Heart right ventricle (tissue), 16 donors: ENCODE measurements around the gene EVC2. TPM values are rescaled to one million over a fixed set of nuclear protein-coding genes. Genes with fewer than 3 reads are reported as not detected.

Source experiments
- ATAC-seq, 8 donors: fragments of 200-7000 bp; cut with Tn5 transposase; one replicate each; pipeline ENCODE4 v1.9.1; 2020; ENCODE audit warnings: mild to moderate bottlenecking in 8 of 8, moderate library complexity in 8 of 8, moderate number of reproducible peaks in 1 of 8
- DNase-seq, 2 donors: peaks; one replicate each; pipeline ENCODE4 v3.0.0-alpha.2; 2020
- H3K27ac ChIP-seq, 10 donors: fragments of 200-600 bp; sonication (generic) in 2 of 10; one replicate each; pipeline versions ENCODE4 v1.5.0 to v1.8.0; 2020 to 2022; ENCODE audit warnings: mild to moderate bottlenecking in 3 of 10
- H3K27me3 ChIP-seq, 7 donors: fragments of 200-600 bp; one replicate each; pipeline ENCODE4 v1.8.0; 2021 to 2022; ENCODE audit warnings: mild to moderate bottlenecking in 2 of 7
- H3K36me3 ChIP-seq, 9 donors: fragments of 200-600 bp; sonication (generic) in 1 of 9; one replicate each; pipeline versions ENCODE4 v1.5.0 to v1.8.0; 2020 to 2022; ENCODE audit warnings: mild to moderate bottlenecking in 2 of 9
- H3K4me1 ChIP-seq, 9 donors: fragments of 200-600 bp; sonication (generic) in 1 of 9; one replicate each; pipeline versions ENCODE4 v1.5.0 to v1.8.0; 2020 to 2022; ENCODE audit warnings: mild to moderate bottlenecking in 4 of 9
- H3K4me3 ChIP-seq, 10 donors: fragments of 200-600 bp; sonication (generic) in 2 of 10; one replicate each; pipeline versions ENCODE4 v1.5.0 to v1.8.0; 2020 to 2022; ENCODE audit warnings: mild to moderate bottlenecking in 7 of 10, moderate library complexity in 2 of 10
- H3K9me3 ChIP-seq, 11 donors: fragments of 200-600 bp in 10 of 11; sonication (generic) in 2 of 11; one replicate each; pipeline versions ENCODE4 v1.5.0 to v1.8.0; 2013 to 2022; ENCODE audit warnings: mild to moderate bottlenecking in 2 of 11, control low read depth in 1 of 11, moderate library complexity in 1 of 11
- WGBS, 2 donors: extraction: QIAGEN DNeasy Blood & Tissue Kit; methylation state at CpG; one replicate each; pipeline ENCODE4 v1.1.7; 2013; ENCODE audit warnings: inconsistent platforms in 1 of 2; 5-methylcytosine and 5-hydroxymethylcytosine counted together
- intact Hi-C, 10 donors: fragments of 100-400 bp; cut with DNase I; formaldehyde crosslinking; loops; one replicate each; pipeline versions ENCODE4 v1.11.1 to v1.14.2; 2022
- polyA plus RNA-seq, 2 donors: library from polyadenylated mRNA; stranded (reverse); fragments of 200-250 nt; gene quantifications; one replicate each; pipeline ENCODE4 v1.2.3, GENCODE V29; 2013
- total RNA-seq, 10 donors: library from RNA; stranded (reverse); fragmentation: NEBNext Ultra II Directional in 3 of 10; extraction: Animal tissue kit (Norgen Biotek cat#: 25700) in 3 of 10; gene quantifications; one replicate each; pipeline versions ENCODE4 v1.2.1 to v1.2.4, GENCODE V29; 2021 to 2023
- TF ChIP-seq, protein P1 (sequence below), 9 donors: fragments of 200-600 bp; sonication (generic) in 2 of 9; IDR thresholded peaks; one replicate each; pipeline versions ENCODE4 v1.5.0 to v1.8.0; 2021 to 2022; ENCODE audit warnings: antibody characterized with exemption in 9 of 9, mild to moderate bottlenecking in 5 of 9, moderate library complexity in 1 of 9
- donor health status: Arrhythmogenic right ventricular cardiomyopathy.
- donor health status: ischemic (EF 13 %, LVEDD 7.1; RV severe dilation, severe dysfunction).
- donor health status: healthy with polysubstance abuse.
- donor health status: DM: no; HTN: yes; CAD: no.
- donor health status: DM: no; HTN: no; CAD: no.
- donor health status: ischemic (EF 25% LVEDD 6.9; RV normal size, moderate dysfunction).
- donor health status: ischemic (EF 25% LVEDD 5.7; RV mildly dilated, moderate dysfunction).
- donor health status: healthy.
- donor health status: DM: yes; HTN: yes; CAD: no.
- donor health status: Ischemic cardiomyopathy.
- donor health status: ischemic (EF 35%, LVEDD 5.7; RV mildly dilated, moderate dysfunction).
- donor health status: nonischemic (EF 11% LVEDD 7.7; RV severe dilation, severe dysfunction).
- donor health status: DM: yes; HTN: yes; CAD: no.
- donor health status: PGD.
- donor health status: ischemic (EF 29% LVEDD 5.4; RV normal size, mild dysfunction).
- donor health status: nonischemic (EF 23%, LVEDD 6.1; RV moderate dilation, normal function).

Gene EVC2
- total and polyA plus RNA-seq, 12 donors, result 0.47 to 1.5 (median 0.91) TPM

DNA sequence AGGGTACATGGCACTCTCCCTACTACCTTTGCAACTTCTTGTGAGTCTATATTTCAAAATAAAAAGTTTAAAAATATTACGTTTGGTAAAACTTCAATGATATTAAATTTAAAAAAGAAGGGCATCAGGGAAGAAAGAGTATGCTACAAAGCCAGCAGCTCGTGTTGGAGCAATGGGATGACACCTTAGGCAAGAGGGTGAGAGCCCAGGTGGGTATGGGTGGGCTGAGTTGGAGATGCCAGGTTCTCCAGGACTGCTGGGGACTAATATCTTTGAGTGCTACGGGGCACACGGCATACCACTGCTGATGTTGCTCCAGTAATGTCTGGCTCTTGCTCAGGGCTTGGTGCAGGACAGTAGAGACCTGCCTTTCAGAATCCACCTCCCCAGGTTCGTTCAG lies 132.4 kb downstream of the EVC2 start:
- H3K9me3 ChIP-seq, result peaks cover 0 to 3% (median 0%) of the 10 kb centered on the region in 11 donors
- ATAC-seq, result no peak
- peaks cover 0 to 27% (median 0%) of the 10 kb centered on the region in 9 donors for H3K36me3 ChIP-seq
- DNase-seq, result no peak
- no peaks in the 10 kb centered on the region for H3K4me1 ChIP-seq
- WGBS, 2 donors, result 73 to 82% methylated on average over 5 of the region's 5 CpGs
- H3K27ac ChIP-seq, result no peak overlapping the region
- H3K27me3 ChIP-seq, result no peaks in the 10 kb centered on the region
- intact Hi-C loops, result no loop called here
- H3K4me3 ChIP-seq, result no peak overlapping the region
- TF ChIP-seq, protein P1, sequence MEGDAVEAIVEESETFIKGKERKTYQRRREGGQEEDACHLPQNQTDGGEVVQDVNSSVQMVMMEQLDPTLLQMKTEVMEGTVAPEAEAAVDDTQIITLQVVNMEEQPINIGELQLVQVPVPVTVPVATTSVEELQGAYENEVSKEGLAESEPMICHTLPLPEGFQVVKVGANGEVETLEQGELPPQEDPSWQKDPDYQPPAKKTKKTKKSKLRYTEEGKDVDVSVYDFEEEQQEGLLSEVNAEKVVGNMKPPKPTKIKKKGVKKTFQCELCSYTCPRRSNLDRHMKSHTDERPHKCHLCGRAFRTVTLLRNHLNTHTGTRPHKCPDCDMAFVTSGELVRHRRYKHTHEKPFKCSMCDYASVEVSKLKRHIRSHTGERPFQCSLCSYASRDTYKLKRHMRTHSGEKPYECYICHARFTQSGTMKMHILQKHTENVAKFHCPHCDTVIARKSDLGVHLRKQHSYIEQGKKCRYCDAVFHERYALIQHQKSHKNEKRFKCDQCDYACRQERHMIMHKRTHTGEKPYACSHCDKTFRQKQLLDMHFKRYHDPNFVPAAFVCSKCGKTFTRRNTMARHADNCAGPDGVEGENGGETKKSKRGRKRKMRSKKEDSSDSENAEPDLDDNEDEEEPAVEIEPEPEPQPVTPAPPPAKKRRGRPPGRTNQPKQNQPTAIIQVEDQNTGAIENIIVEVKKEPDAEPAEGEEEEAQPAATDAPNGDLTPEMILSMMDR (IDR thresholded peaks at IDR 0.05), result no peak

DNA sequence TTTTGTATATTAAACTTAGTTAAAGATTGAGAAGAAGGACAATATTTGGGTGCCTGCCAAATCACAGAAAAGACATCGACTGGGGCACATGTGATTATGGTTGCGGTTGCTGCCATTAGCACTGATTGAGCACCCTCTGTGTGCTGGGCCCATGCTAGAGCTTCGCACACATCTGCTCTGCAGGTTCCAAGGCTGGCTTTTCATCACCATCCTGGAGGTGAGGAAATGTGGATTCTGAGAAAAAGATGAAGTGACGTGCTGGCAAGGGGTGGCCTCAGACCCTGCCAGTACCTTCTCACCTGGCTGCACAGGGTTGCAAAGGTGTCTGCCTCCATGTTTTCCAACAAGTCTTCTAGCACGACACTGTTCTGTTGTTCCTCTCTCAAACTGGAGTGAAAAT lies 134.0 kb downstream of the EVC2 start:
- no peak overlapping the region for H3K4me3 ChIP-seq
- no peak overlapping the region for H3K27ac ChIP-seq

DNA sequence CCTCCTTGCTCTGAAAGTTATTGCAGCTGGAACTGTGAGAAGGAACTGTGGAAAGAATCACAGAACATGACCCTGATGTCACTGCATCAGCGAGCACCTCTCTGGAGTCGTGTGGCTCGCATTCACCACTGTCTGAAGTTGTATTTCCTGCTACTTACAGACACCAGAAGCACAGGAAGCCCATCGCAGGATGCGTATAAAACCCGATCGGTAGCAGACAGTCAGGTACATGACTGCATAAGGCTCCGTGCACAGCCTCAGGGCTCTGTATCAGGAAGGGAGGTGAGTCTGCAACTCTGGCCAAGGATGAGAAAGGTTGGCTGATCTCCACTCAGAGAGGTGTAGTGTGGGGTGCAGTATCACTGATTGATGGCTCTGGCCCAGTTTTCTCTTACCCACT lies 134.4 kb downstream of the EVC2 start:
- H3K9me3 ChIP-seq, result no peaks in the 10 kb centered on the region
- no peaks in the 10 kb centered on the region for H3K4me1 ChIP-seq
- TF ChIP-seq, protein P1 (IDR thresholded peaks at IDR 0.05), result no peak
- ATAC-seq (no peak), DNase-seq (no peak)
- 70 to 77% methylated on average over 8 of the region's 8 CpGs for WGBS, 2 donors
- intact Hi-C loops, result no loop called here
- H3K4me3 ChIP-seq, result no peak overlapping the region
- H3K27ac ChIP-seq, result no peak overlapping the region
- peaks cover 0 to 28% (median 0%) of the 10 kb centered on the region in 9 donors for H3K36me3 ChIP-seq
- H3K27me3 ChIP-seq, result no peaks in the 10 kb centered on the region

More for the DNA sequence above, 134.0 kb downstream of the EVC2 start:
- H3K4me1 ChIP-seq, result no peaks in the 10 kb centered on the region
- TF ChIP-seq, protein P1 (IDR thresholded peaks at IDR 0.05), result no peak
- no peak for ATAC-seq
- DNase-seq, result no peak
- intact Hi-C loops, result no loop called here
- H3K9me3 ChIP-seq, result no peaks in the 10 kb centered on the region
- peaks cover 0 to 26% (median 0%) of the 10 kb centered on the region in 9 donors for H3K36me3 ChIP-seq
- H3K27me3 ChIP-seq, result no peaks in the 10 kb centered on the region
- 85 to 91% methylated on average over 5 of the region's 5 CpGs for WGBS, 2 donors

DNA sequence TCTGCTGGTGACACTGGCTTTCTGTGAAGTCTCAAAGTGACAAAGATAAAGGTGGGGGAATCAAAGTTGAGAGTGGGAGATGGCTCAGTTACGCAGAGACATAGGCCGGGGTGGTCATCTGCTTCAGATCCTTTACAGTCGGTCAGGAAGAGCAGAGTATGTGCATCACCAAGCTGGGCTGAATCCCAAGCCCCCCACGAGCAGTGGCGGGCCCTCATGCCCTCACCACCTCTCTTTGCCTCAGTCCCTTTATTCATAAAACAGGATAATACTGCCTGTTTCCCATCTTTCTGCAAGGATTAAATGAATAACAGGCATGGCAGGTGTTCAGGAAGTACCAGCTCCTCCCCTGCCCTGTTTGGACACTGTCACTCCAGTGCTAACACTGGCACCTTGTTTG lies 135.6 kb downstream of the EVC2 start:
- no peak overlapping the region for H3K27ac ChIP-seq
- WGBS, 2 donors, result 93 to 99% methylated on average over 5 of the region's 5 CpGs
- ATAC-seq, result no peak
- intact Hi-C loops, result no loop called here
- TF ChIP-seq, protein P1 (IDR thresholded peaks at IDR 0.05), result no peak
- no peaks in the 10 kb centered on the region for H3K4me1 ChIP-seq
- H3K27me3 ChIP-seq, result no peaks in the 10 kb centered on the region
- H3K36me3 ChIP-seq, result peaks cover 0 to 38% (median 0%) of the 10 kb centered on the region in 9 donors
- no peak for DNase-seq
- H3K4me3 ChIP-seq, result no peak overlapping the region
- H3K9me3 ChIP-seq, result no peaks in the 10 kb centered on the region
